ENCODE measurements around the gene CHST8.

Gene CHST8

GRCh38 chr19:33804021-33804799 is 182.5 kb downstream of the CHST8 start:
- peaks cover 35% of the 10 kb centered on the region for H3K4me1 ChIP-seq (ENCODE audit: insufficient read depth, low read length)
- H3K9me3 ChIP-seq (ENCODE audit: low read length), result no peaks in the 10 kb centered on the region
- peak overlapping the region; percentile 48 for H3K27ac ChIP-seq (ENCODE audit: low read depth, low read length)
- H3K9ac ChIP-seq (ENCODE audit: low read length), result no peak overlapping the region
- peaks cover 59% of the 10 kb centered on the region for H3K36me3 ChIP-seq (ENCODE audit: insufficient read depth, low read length)
- H3K4me3 ChIP-seq (ENCODE audit: low read depth in 1 of 2, low read length in 2 of 2), result no peak overlapping the region
- H3K27me3 ChIP-seq (ENCODE audit: control insufficient read depth in 1 of 2, insufficient read depth in 2 of 2, low read length in 2 of 2), result no peaks in the 10 kb centered on the region

- H3K9me3 ChIP-seq (ENCODE audit: low read length), result no peaks in the 10 kb centered on the region
- H3K27me3 ChIP-seq (ENCODE audit: control insufficient read depth in 1 of 2, insufficient read depth in 2 of 2, low read length in 2 of 2), result no peaks in the 10 kb centered on the region
- no peak overlapping the region for H3K27ac ChIP-seq (ENCODE audit: low read depth, low read length)
- H3K9ac ChIP-seq (ENCODE audit: low read length), result no peak overlapping the region
- H3K4me1 ChIP-seq (ENCODE audit: insufficient read depth, low read length), result peaks cover 25% of the 10 kb centered on the region
- H3K4me3 ChIP-seq (ENCODE audit: low read depth in 1 of 2, low read length in 2 of 2), result no peak overlapping the region
- H3K36me3 ChIP-seq (ENCODE audit: insufficient read depth, low read length), result peaks cover 59% of the 10 kb centered on the region
These were observed 183.6 kb downstream of the CHST8 start for GRCh38 chr19:33805313-33805712.

DNA sequence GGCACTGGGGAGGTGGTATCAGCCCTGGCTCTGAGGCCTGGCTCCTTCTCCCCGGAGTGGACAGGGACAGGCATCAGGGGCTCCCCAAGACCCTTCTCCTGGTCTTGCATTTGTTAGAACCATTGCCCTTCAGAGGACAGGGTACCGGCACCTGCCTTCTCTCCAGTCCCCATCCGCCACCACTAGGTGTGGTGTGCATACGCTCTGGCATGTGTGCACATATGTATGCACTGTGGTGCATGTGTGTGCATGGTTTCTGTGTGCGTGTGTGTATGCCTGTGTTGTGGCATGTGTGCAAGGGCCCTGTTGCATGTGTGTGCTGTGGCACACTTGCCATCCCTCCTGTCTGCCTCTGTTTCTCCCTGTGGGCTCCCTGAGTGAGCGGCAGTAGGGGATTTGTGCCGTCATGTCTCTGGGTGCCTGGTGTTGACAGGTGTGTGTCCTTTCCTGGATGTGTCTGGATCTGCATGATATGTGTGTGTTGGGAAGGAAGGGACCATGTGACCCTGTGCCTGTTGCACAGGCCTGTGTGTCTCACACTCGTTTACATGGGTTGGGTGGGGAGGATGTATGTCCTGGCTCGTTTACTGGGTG is 184.2 kb downstream of the CHST8 start:
- Histone ChIP-seq H3K27me3 (ENCODE audit: control insufficient read depth in 1 of 2, insufficient read depth in 2 of 2, low read length in 2 of 2) (no peaks in the 10 kb centered on the region), H3K4me1 (ENCODE audit: insufficient read depth, low read length) (peaks cover 23% of the 10 kb centered on the region), H3K4me3 (ENCODE audit: low read depth in 1 of 2, low read length in 2 of 2) (no peak overlapping the region), H3K9ac (ENCODE audit: low read length) (no peak overlapping the region), H3K9me3 (ENCODE audit: low read length) (no peaks in the 10 kb centered on the region), H3K36me3 (ENCODE audit: insufficient read depth, low read length) (peaks cover 54% of the 10 kb centered on the region), H3K27ac (ENCODE audit: low read depth, low read length) (no peak overlapping the region)

GRCh38 chr19:33806434-33806881 is 184.7 kb downstream of the CHST8 start:
- H3K9me3 ChIP-seq (ENCODE audit: low read length), result no peaks in the 10 kb centered on the region
- H3K9ac ChIP-seq (ENCODE audit: low read length), result no peak overlapping the region
- no peak overlapping the region for H3K4me3 ChIP-seq (ENCODE audit: low read depth in 1 of 2, low read length in 2 of 2)
- H3K36me3 ChIP-seq (ENCODE audit: insufficient read depth, low read length), result peaks cover 49% of the 10 kb centered on the region
- H3K27ac ChIP-seq (ENCODE audit: low read depth, low read length), result no peak overlapping the region
- H3K4me1 ChIP-seq (ENCODE audit: insufficient read depth, low read length), result peaks cover 22% of the 10 kb centered on the region
- no peaks in the 10 kb centered on the region for H3K27me3 ChIP-seq (ENCODE audit: control insufficient read depth in 1 of 2, insufficient read depth in 2 of 2, low read length in 2 of 2)

DNA sequence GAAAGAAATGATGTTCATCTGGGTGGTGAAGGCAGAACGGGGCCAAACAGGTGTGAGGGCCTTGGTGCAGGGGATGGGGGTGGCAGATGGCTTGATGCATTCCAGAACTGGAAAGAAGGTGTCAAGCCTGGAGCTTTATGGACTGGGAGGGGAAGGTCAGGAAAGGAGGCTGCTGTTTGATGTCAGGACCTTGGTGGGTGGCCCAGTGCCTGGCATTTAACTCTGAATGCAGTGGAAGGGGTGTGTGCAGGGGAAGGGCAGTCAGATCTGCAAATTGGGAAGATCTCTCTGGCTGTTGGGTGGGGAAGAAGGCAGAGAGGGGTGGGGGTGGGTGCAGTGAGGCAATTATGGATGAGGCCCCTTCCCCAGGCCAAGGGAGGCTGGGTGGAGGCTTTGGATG is 186.6 kb downstream of the CHST8 start:
- no peaks in the 10 kb centered on the region for H3K27me3 ChIP-seq (ENCODE audit: control insufficient read depth in 1 of 2, insufficient read depth in 2 of 2, low read length in 2 of 2)
- H3K27ac ChIP-seq (ENCODE audit: low read depth, low read length), result no peak overlapping the region
- H3K4me3 ChIP-seq (ENCODE audit: low read depth in 1 of 2, low read length in 2 of 2), result no peak overlapping the region
- no peaks in the 10 kb centered on the region for H3K9me3 ChIP-seq (ENCODE audit: low read length)
- H3K36me3 ChIP-seq (ENCODE audit: insufficient read depth, low read length), result peaks cover 49% of the 10 kb centered on the region
- peaks cover 18% of the 10 kb centered on the region for H3K4me1 ChIP-seq (ENCODE audit: insufficient read depth, low read length)
- no peak overlapping the region for H3K9ac ChIP-seq (ENCODE audit: low read length)

DNA sequence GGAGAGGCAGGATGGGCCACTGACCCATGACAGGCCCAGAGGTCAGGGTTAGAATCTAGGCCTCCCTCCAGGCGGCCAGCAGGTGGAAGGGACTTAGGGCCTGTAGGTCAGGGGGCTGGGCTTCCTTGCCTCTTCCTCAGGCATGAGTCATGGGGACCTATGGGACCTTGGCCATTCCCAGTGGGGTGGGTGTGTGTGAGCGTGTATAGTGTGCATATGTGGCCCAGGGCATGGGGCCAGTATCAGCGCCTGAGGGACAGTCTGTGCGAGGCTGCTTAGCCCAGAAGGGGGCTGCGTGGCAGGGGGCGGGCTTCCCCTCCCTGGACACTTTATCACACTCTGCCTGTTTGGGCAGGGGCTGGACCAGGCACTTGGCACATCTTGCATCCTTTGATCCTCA is 188.2 kb downstream of the CHST8 start:
- Histone ChIP-seq H3K4me3 (ENCODE audit: low read depth in 1 of 2, low read length in 2 of 2) (no peak overlapping the region), H3K27ac (ENCODE audit: low read depth, low read length) (no peak overlapping the region), H3K9me3 (ENCODE audit: low read length) (no peaks in the 10 kb centered on the region), H3K9ac (ENCODE audit: low read length) (no peak overlapping the region), H3K36me3 (ENCODE audit: insufficient read depth, low read length) (peaks cover 37% of the 10 kb centered on the region), H3K4me1 (ENCODE audit: insufficient read depth, low read length) (peaks cover 9% of the 10 kb centered on the region), H3K27me3 (ENCODE audit: control insufficient read depth in 1 of 2, insufficient read depth in 2 of 2, low read length in 2 of 2) (no peaks in the 10 kb centered on the region)

- H3K27me3 ChIP-seq (ENCODE audit: control insufficient read depth in 1 of 2, insufficient read depth in 2 of 2, low read length in 2 of 2), result no peaks in the 10 kb centered on the region
- no peak overlapping the region for H3K9ac ChIP-seq (ENCODE audit: low read length)
- no peak overlapping the region for H3K4me3 ChIP-seq (ENCODE audit: low read depth in 1 of 2, low read length in 2 of 2)
- peaks cover 4% of the 10 kb centered on the region for H3K4me1 ChIP-seq (ENCODE audit: insufficient read depth, low read length)
- H3K36me3 ChIP-seq (ENCODE audit: insufficient read depth, low read length), result peaks cover 37% of the 10 kb centered on the region
- no peak overlapping the region for H3K27ac ChIP-seq (ENCODE audit: low read depth, low read length)
- no peaks in the 10 kb centered on the region for H3K9me3 ChIP-seq (ENCODE audit: low read length)
These were observed 189.1 kb downstream of the CHST8 start for GRCh38 chr19:33810821-33811220.

GRCh38 chr19:33811246-33811645 is 189.5 kb downstream of the CHST8 start:
- H3K36me3 ChIP-seq (ENCODE audit: insufficient read depth, low read length), result peaks cover 37% of the 10 kb centered on the region
- no peak overlapping the region for H3K4me3 ChIP-seq (ENCODE audit: low read depth in 1 of 2, low read length in 2 of 2)
- H3K4me1 ChIP-seq (ENCODE audit: insufficient read depth, low read length), result peaks cover 4% of the 10 kb centered on the region
- no peak overlapping the region for H3K9ac ChIP-seq (ENCODE audit: low read length)
- H3K9me3 ChIP-seq (ENCODE audit: low read length), result no peaks in the 10 kb centered on the region
- H3K27me3 ChIP-seq (ENCODE audit: control insufficient read depth in 1 of 2, insufficient read depth in 2 of 2, low read length in 2 of 2), result no peaks in the 10 kb centered on the region
- no peak overlapping the region for H3K27ac ChIP-seq (ENCODE audit: low read depth, low read length)

DNA sequence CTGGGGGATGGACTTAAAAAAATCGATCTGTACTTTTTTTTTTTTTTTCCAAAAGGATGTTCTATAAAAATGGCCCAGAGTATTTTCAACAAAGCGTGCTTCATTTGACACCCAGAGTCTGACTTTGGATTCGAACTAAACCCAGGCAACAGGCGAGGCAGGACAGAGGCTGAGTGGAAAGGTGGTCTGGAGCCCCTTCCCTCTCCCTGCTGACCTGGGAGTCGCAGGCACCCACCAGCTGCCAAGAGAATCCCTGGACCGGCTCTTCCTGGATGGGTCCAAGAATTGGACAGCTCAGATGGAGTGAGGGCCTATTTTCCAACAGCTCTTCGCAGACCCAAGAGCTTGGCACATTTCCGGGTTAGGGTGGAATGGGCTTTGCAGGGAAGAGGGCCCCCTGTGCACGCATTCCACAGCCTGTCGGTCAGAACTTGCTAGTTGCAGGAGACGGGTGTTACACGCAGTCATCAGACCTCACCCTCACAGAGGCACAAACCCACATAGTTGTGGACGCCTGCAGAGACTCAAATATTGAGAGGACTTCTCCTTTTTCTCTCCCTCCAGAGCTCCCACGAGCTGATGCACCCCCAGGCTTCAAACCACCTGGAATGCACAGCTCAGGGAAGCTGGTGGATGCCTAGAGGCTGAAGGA is 190.1 kb downstream of the CHST8 start:
- no peak overlapping the region for H3K9ac ChIP-seq (ENCODE audit: low read length)
- H3K36me3 ChIP-seq (ENCODE audit: insufficient read depth, low read length), result peaks cover 32% of the 10 kb centered on the region
- H3K27ac ChIP-seq (ENCODE audit: low read depth, low read length), result no peak overlapping the region
- peaks cover 4% of the 10 kb centered on the region for H3K4me1 ChIP-seq (ENCODE audit: insufficient read depth, low read length)
- no peak overlapping the region for H3K4me3 ChIP-seq (ENCODE audit: low read depth in 1 of 2, low read length in 2 of 2)
- H3K9me3 ChIP-seq (ENCODE audit: low read length), result no peaks in the 10 kb centered on the region
- H3K27me3 ChIP-seq (ENCODE audit: control insufficient read depth in 1 of 2, insufficient read depth in 2 of 2, low read length in 2 of 2), result no peaks in the 10 kb centered on the region

GRCh38 chr19:33812388-33813330 is 190.9 kb downstream of the CHST8 start:
- peaks cover 25% of the 10 kb centered on the region for H3K36me3 ChIP-seq (ENCODE audit: insufficient read depth, low read length)
- H3K9ac ChIP-seq (ENCODE audit: low read length), result no peak overlapping the region
- no peak overlapping the region for H3K4me3 ChIP-seq (ENCODE audit: low read depth in 1 of 2, low read length in 2 of 2)
- H3K4me1 ChIP-seq (ENCODE audit: insufficient read depth, low read length), result peaks cover 4% of the 10 kb centered on the region
- H3K27ac ChIP-seq (ENCODE audit: low read depth, low read length), result no peak overlapping the region
- no peaks in the 10 kb centered on the region for H3K27me3 ChIP-seq (ENCODE audit: control insufficient read depth in 1 of 2, insufficient read depth in 2 of 2, low read length in 2 of 2)
- H3K9me3 ChIP-seq (ENCODE audit: low read length), result no peaks in the 10 kb centered on the region
